SK-N-SH treated with all-trans-retinoic acid at 6 μM for 48 hours (cell line): Measurements from ENCODE around the gene PPP1CC.

ENCODE experiments used
- ATAC-seq: fragments of 200-7000 bp; cut with Tn5 transposase; 3 replicates; pipeline ENCODE4 v1.9.1; 2020; ENCODE audit warnings: mild to moderate bottlenecking, moderate library complexity
- ARNTL ChIP-seq: fragments of 450-650 bp; formaldehyde crosslinking; IDR thresholded peaks from 2 replicates; pipeline ENCODE4 v1.5.0; 2020; ENCODE audit warnings: low read depth, mild to moderate bottlenecking, moderate library complexity, borderline replicate concordance
- CSDC2 ChIP-seq: fragments of 250-450 bp; sonication (Bioruptor Pico); IDR thresholded peaks from 2 replicates; pipeline ENCODE4 v1.5.0; 2020; ENCODE audit warnings: mild to moderate bottlenecking, moderate library complexity
- ESRRG ChIP-seq: fragments of 250-450 bp; sonication (Bioruptor Pico); IDR thresholded peaks from 2 replicates; pipeline ENCODE4 v1.6.1; 2021; ENCODE audit warnings: mild to moderate bottlenecking
- GLIS3 ChIP-seq: fragments of 250-450 bp; sonication (Bioruptor Pico); IDR thresholded peaks from 2 replicates; pipeline ENCODE4 v1.5.0; 2020; ENCODE audit warnings: mild to moderate bottlenecking, moderate library complexity
- ISL1 ChIP-seq: fragments of 250-450 bp; sonication (Bioruptor Pico); IDR thresholded peaks from 2 replicates; pipeline ENCODE4 v2.1.2; 2022; ENCODE audit warnings: mild to moderate bottlenecking, moderate library complexity
- OSR1 ChIP-seq: fragments of 250-450 bp; sonication (Bioruptor Pico); IDR thresholded peaks from 2 replicates; pipeline ENCODE4 v1.8.0; 2022; ENCODE audit warnings: moderate library complexity, mild to moderate bottlenecking, inconsistent platforms
- PPARA ChIP-seq: fragments of 250-450 bp; sonication (Bioruptor Pico); IDR thresholded peaks from 2 replicates; pipeline ENCODE4 v1.5.0; 2020; ENCODE audit warnings: mild to moderate bottlenecking, borderline replicate concordance
- RARB ChIP-seq: fragments of 250-450 bp; sonication (Bioruptor Pico); IDR thresholded peaks from 2 replicates; pipeline ENCODE4 v1.8.0; 2021; ENCODE audit warnings: mild to moderate bottlenecking, moderate library complexity
- SNAI2 ChIP-seq: fragments of 250-450 bp; sonication (Bioruptor Pico); IDR thresholded peaks from 2 replicates; pipeline ENCODE4 v1.5.0; 2020; ENCODE audit warnings: mild to moderate bottlenecking, moderate library complexity
- TCF4 ChIP-seq: fragments of 250-450 bp; sonication (Bioruptor Pico); IDR thresholded peaks from 2 replicates; pipeline ENCODE4 v1.8.0; 2021; ENCODE audit warnings: mild to moderate bottlenecking, moderate library complexity, borderline replicate concordance
- TOX ChIP-seq: fragments of 250-450 bp; sonication (Bioruptor Pico); IDR thresholded peaks from 2 replicates; pipeline ENCODE4 v1.8.0; 2021; ENCODE audit warnings: mild to moderate bottlenecking, moderate library complexity, borderline replicate concordance
- ZFP3 ChIP-seq: fragments of 250-450 bp; sonication (Bioruptor Pico); IDR thresholded peaks from 2 replicates; pipeline ENCODE4 v1.5.0; 2020; ENCODE audit warnings: mild to moderate bottlenecking, moderate library complexity
- ZFP30 ChIP-seq: fragments of 450-650 bp; formaldehyde crosslinking; IDR thresholded peaks from 2 replicates; pipeline ENCODE4 v1.5.0; 2022; ENCODE audit warnings: mild to moderate bottlenecking, moderate library complexity
- ZNF70 ChIP-seq: fragments of 450-650 bp; formaldehyde crosslinking; IDR thresholded peaks from 2 replicates; pipeline ENCODE4 v1.5.0; 2020; ENCODE audit warnings: mild to moderate bottlenecking, moderate library complexity
- TF ChIP-seq, protein P1 (sequence below): fragments of 250-450 bp; sonication (Bioruptor Pico); IDR thresholded peaks from 2 replicates; pipeline ENCODE4 v1.5.1; 2020; ENCODE audit warnings: low read depth, mild to moderate bottlenecking, moderate library complexity
- TF ChIP-seq, protein P2 (sequence below): fragments of 250-450 bp; sonication (Bioruptor Pico); IDR thresholded peaks from 2 replicates; pipeline ENCODE4 v1.8.0; 2021; ENCODE audit warnings: low read depth, mild to moderate bottlenecking, moderate library complexity, borderline replicate concordance
- TF ChIP-seq, protein P3 (sequence below): fragments of 250-450 bp; sonication (Bioruptor Pico); IDR thresholded peaks from 2 replicates; pipeline ENCODE4 v1.5.1; 2021; ENCODE audit warnings: mild to moderate bottlenecking, moderate library complexity
- TF ChIP-seq, protein P4 (sequence below): fragments of 250-450 bp; sonication (Bioruptor Pico); IDR thresholded peaks from 2 replicates; pipeline ENCODE4 v1.5.0; 2020; ENCODE audit warnings: mild to moderate bottlenecking, moderate library complexity

The PPP1CC gene

DNA sequence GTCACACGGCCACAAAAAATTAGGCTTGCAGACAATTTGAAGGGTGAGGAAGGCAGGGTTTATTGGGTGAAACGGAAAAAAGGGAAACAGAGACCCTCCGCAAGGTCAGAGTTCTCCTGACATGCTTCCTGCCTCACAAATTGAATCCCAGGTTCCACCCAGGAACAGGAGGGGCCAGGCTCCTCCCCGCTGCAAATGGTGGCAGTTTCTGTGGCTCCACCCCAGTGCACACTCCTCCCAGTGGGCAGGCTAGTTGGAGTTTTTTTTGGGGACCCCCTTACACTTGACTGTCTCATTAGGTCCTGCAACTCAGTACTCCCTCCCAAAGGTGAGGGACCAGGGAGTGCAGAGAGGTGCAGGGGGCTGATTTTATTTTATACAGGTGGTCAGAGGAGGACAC is 39.4 kb upstream of the PPP1CC start:
- ATAC-seq, result no peak
- TF ChIP-seq ZFP30 (CRISPR knock-in tag) (no peak), SNAI2 (no peak), ZNF70 (CRISPR knock-in tag) (no peak), ZFP3 (no peak), TCF4 (CRISPR knock-in tag) (no peak), ESRRG (no peak), PPARA (no peak), CSDC2 (CRISPR knock-in tag) (no peak), ARNTL (no peak), OSR1 (CRISPR knock-in tag) (no peak), ISL1 (CRISPR knock-in tag) (no peak), RARB (CRISPR knock-in tag) (no peak), TOX (CRISPR knock-in tag) (no peak), GLIS3 (CRISPR knock-in tag) (no peak)
- TF ChIP-seq, protein P1, sequence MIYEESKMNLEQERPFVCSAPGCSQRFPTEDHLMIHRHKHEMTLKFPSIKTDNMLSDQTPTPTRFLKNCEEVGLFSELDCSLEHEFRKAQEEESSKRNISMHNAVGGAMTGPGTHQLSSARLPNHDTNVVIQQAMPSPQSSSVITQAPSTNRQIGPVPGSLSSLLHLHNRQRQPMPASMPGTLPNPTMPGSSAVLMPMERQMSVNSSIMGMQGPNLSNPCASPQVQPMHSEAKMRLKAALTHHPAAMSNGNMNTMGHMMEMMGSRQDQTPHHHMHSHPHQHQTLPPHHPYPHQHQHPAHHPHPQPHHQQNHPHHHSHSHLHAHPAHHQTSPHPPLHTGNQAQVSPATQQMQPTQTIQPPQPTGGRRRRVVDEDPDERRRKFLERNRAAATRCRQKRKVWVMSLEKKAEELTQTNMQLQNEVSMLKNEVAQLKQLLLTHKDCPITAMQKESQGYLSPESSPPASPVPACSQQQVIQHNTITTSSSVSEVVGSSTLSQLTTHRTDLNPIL (CRISPR knock-in tag), result no peak
- TF ChIP-seq, protein P2, sequence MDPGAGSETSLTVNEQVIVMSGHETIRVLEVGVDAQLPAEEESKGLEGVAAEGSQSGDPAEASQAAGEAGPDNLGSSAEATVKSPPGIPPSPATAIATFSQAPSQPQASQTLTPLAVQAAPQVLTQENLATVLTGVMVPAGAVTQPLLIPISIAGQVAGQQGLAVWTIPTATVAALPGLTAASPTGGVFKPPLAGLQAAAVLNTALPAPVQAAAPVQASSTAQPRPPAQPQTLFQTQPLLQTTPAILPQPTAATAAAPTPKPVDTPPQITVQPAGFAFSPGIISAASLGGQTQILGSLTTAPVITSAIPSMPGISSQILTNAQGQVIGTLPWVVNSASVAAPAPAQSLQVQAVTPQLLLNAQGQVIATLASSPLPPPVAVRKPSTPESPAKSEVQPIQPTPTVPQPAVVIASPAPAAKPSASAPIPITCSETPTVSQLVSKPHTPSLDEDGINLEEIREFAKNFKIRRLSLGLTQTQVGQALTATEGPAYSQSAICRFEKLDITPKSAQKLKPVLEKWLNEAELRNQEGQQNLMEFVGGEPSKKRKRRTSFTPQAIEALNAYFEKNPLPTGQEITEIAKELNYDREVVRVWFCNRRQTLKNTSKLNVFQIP (CRISPR knock-in tag), result no peak
- TF ChIP-seq, protein P3, sequence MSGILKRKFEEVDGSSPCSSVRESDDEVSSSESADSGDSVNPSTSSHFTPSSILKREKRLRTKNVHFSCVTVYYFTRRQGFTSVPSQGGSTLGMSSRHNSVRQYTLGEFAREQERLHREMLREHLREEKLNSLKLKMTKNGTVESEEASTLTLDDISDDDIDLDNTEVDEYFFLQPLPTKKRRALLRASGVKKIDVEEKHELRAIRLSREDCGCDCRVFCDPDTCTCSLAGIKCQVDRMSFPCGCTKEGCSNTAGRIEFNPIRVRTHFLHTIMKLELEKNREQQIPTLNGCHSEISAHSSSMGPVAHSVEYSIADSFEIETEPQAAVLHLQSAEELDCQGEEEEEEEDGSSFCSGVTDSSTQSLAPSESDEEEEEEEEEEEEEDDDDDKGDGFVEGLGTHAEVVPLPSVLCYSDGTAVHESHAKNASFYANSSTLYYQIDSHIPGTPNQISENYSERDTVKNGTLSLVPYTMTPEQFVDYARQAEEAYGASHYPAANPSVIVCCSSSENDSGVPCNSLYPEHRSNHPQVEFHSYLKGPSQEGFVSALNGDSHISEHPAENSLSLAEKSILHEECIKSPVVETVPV (CRISPR knock-in tag), result no peak
- TF ChIP-seq, protein P4, sequence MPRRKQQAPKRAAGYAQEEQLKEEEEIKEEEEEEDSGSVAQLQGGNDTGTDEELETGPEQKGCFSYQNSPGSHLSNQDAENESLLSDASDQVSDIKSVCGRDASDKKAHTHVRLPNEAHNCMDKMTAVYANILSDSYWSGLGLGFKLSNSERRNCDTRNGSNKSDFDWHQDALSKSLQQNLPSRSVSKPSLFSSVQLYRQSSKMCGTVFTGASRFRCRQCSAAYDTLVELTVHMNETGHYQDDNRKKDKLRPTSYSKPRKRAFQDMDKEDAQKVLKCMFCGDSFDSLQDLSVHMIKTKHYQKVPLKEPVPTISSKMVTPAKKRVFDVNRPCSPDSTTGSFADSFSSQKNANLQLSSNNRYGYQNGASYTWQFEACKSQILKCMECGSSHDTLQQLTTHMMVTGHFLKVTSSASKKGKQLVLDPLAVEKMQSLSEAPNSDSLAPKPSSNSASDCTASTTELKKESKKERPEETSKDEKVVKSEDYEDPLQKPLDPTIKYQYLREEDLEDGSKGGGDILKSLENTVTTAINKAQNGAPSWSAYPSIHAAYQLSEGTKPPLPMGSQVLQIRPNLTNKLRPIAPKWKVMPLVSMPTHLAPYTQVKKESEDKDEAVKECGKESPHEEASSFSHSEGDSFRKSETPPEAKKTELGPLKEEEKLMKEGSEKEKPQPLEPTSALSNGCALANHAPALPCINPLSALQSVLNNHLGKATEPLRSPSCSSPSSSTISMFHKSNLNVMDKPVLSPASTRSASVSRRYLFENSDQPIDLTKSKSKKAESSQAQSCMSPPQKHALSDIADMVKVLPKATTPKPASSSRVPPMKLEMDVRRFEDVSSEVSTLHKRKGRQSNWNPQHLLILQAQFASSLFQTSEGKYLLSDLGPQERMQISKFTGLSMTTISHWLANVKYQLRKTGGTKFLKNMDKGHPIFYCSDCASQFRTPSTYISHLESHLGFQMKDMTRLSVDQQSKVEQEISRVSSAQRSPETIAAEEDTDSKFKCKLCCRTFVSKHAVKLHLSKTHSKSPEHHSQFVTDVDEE, result no peak

DNA sequence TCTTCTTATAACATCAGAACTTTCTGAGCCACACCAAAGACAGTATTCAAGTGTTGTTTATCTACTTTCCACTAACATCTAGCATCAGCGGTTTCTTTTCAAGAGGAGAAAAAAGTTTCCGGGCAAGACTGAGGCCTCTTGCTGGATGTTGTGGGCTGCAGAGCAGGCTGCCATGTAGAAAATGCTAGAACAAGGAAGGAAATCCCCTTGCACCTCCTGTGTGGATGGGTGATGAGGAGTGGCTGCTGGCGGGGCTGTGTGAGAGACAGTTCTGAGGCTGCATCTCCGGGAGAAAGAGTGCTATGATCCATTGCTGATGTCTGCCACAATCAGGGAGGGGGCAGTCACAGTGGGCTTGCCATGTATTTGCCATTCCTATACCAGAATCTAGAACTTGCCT is 37.8 kb upstream of the PPP1CC start:
- TF ChIP-seq TOX (CRISPR knock-in tag), result no peak
- no peak for TF ChIP-seq RARB (CRISPR knock-in tag)
- TF ChIP-seq, protein P3 (CRISPR knock-in tag), result no peak
- TF ChIP-seq, protein P4, result no peak
- TF ChIP-seq ISL1 (CRISPR knock-in tag), result no peak
- TF ChIP-seq, all 23 proteins: peak for 0
- no peak for ATAC-seq
